HEK293 (cell line): ENCODE measurements around the gene RHEB.

Experiments
- CTCF ChIA-PET: fragments of 350-600 bp; formaldehyde crosslinking; extraction: SDS; loops from one replicate; lab custom pipeline; 2021; ENCODE audit warnings: antibody characterized with exemption; lab: Yijun Ruan, JAX
- POLR2A ChIA-PET: fragments of 300-600 bp; formaldehyde crosslinking; extraction: SDS; loops from one replicate; lab custom pipeline; 2020; ENCODE audit warnings: antibody characterized with exemption, inconsistent platforms; lab: Yijun Ruan, JAX
- H3K27ac ChIP-seq: fragments of 200-500 bp; sonication (Bioruptor generic); 2 replicates; pipeline ENCODE4 v1.5.1; 2014; ENCODE audit warnings: low read depth, low read length, control low read depth, inconsistent platforms; ENCODE audit errors: extremely low read depth
- H3K36me3 ChIP-seq, 2 experiments: fragments of 200-500 bp in 1 of 2; sonication (Bioruptor generic) in 1 of 2; 1 replicate in 1 of 2; 2 replicates in 1 of 2; pipeline ENCODE4 v1.5.1; 2014 to 2017; ENCODE audit warnings: inconsistent platforms in 2 of 2, low read length in 2 of 2; ENCODE audit not compliant: control insufficient read depth in 2 of 2, insufficient read depth in 1 of 2
- H3K4me1 ChIP-seq: fragments of 200-500 bp; sonication (Bioruptor generic); 2 replicates; pipeline ENCODE4 v1.5.1; 2014; ENCODE audit warnings: mild to moderate bottlenecking, low read length, inconsistent platforms; ENCODE audit not compliant: control insufficient read depth, insufficient read depth
- H3K4me3 ChIP-seq: 2 replicates; pipeline ENCODE4 v1.5.1; 2011; ENCODE audit warnings: low read depth, mild to moderate bottlenecking, control low read depth, low read length, moderate library complexity
- H3K9me3 ChIP-seq: fragments of 200-500 bp; sonication (Bioruptor generic); 2 replicates; pipeline ENCODE4 v1.5.1; 2014; ENCODE audit warnings: low read depth, low read length, inconsistent platforms; ENCODE audit not compliant: control insufficient read depth, insufficient read depth
- BCL11A ChIP-seq: fragments of 450-650 bp; formaldehyde crosslinking; IDR thresholded peaks from 2 replicates; pipeline ENCODE4 v1.5.1; 2016; ENCODE audit warnings: low read depth, missing biosample characterization, missing genetic modification characterization
- FEZF1 ChIP-seq: fragments of 450-650 bp; formaldehyde crosslinking; IDR thresholded peaks from 2 replicates; pipeline ENCODE4 v1.5.1; 2016; ENCODE audit warnings: missing biosample characterization, missing genetic modification characterization
- GLIS2 ChIP-seq: fragments of 450-650 bp; formaldehyde crosslinking; IDR thresholded peaks from 2 replicates; pipeline ENCODE4 v1.5.1; 2016; ENCODE audit warnings: missing biosample characterization, missing genetic modification characterization
- HOXC10 ChIP-seq: sonication (generic); formaldehyde crosslinking; IDR thresholded peaks from 2 replicates; pipeline ENCODE4 v1.8.1; 2023; ENCODE audit warnings: mild to moderate bottlenecking, missing genetic modification reagents
- KLF17 ChIP-seq: fragments of 450-650 bp; formaldehyde crosslinking; IDR thresholded peaks from 2 replicates; pipeline ENCODE4 v1.5.1; 2016; ENCODE audit warnings: missing biosample characterization, missing genetic modification characterization
- KLF7 ChIP-seq: fragments of 450-650 bp; formaldehyde crosslinking; IDR thresholded peaks from 2 replicates; pipeline ENCODE4 v1.5.1; 2016; ENCODE audit warnings: missing biosample characterization, missing genetic modification characterization, borderline replicate concordance
- KLF8 ChIP-seq: fragments of 450-650 bp; formaldehyde crosslinking; IDR thresholded peaks from 2 replicates; pipeline ENCODE4 v1.5.1; 2016; ENCODE audit warnings: missing biosample characterization, missing genetic modification characterization
- MEIS1 ChIP-seq: sonication (generic); formaldehyde crosslinking; IDR thresholded peaks from 2 replicates; pipeline ENCODE4 v1.8.1; 2022; ENCODE audit warnings: missing genetic modification reagents, mild to moderate bottlenecking, borderline replicate concordance
- MZF1 ChIP-seq: fragments of 450-650 bp; formaldehyde crosslinking; IDR thresholded peaks from 2 replicates; pipeline ENCODE4 v1.5.1; 2017; ENCODE audit warnings: missing biosample characterization, missing genetic modification characterization, borderline replicate concordance
- SP7 ChIP-seq: fragments of 450-650 bp; formaldehyde crosslinking; IDR thresholded peaks from 2 replicates; pipeline ENCODE4 v1.5.1; 2016; ENCODE audit warnings: missing biosample characterization, missing genetic modification characterization
- TRIM28 ChIP-seq: IDR thresholded peaks from 2 replicates; pipeline ENCODE4 v1.6.1; 2011; ENCODE audit warnings: low read length, control low read depth, borderline replicate concordance
- WT1 ChIP-seq: fragments of 450-650 bp; formaldehyde crosslinking; IDR thresholded peaks from 2 replicates; pipeline ENCODE4 v1.5.1; 2016; ENCODE audit warnings: missing biosample characterization, missing genetic modification characterization
- ZBTB21 ChIP-seq: fragments of 450-650 bp; formaldehyde crosslinking; IDR thresholded peaks from 2 replicates; pipeline ENCODE4 v1.5.1; 2017; ENCODE audit warnings: missing biosample characterization, missing genetic modification characterization
- ZBTB8A ChIP-seq: fragments of 450-650 bp; formaldehyde crosslinking; IDR thresholded peaks from 2 replicates; pipeline ENCODE4 v1.5.1; 2016; ENCODE audit warnings: missing biosample characterization, missing genetic modification characterization
- ZEB2 ChIP-seq: fragments of 450-650 bp; formaldehyde crosslinking; IDR thresholded peaks from 2 replicates; pipeline ENCODE4 v1.5.1; 2016; ENCODE audit warnings: missing biosample characterization, missing genetic modification characterization
- ZNF10 ChIP-seq: fragments of 450-650 bp; formaldehyde crosslinking; IDR thresholded peaks from 2 replicates; pipeline ENCODE4 v1.5.1; 2017; ENCODE audit warnings: missing biosample characterization, missing genetic modification characterization
- ZNF24 ChIP-seq: fragments of 450-650 bp; formaldehyde crosslinking; IDR thresholded peaks from 2 replicates; pipeline ENCODE4 v1.5.1; 2016; ENCODE audit warnings: missing biosample characterization, missing genetic modification characterization
- ZNF335 ChIP-seq: fragments of 450-650 bp; formaldehyde crosslinking; conservative IDR thresholded peaks from 2 replicates; pipeline ENCODE4 v1.5.1; 2016; ENCODE audit warnings: missing biosample characterization, missing genetic modification characterization
- ZNF391 ChIP-seq: fragments of 450-650 bp; formaldehyde crosslinking; IDR thresholded peaks from 2 replicates; pipeline ENCODE4 v1.5.1; 2016; ENCODE audit warnings: low read depth, missing biosample characterization, missing genetic modification characterization, borderline replicate concordance
- ZNF561 ChIP-seq: fragments of 450-650 bp; IDR thresholded peaks from 2 replicates; pipeline ENCODE4 v1.5.1; 2018; ENCODE audit warnings: missing biosample characterization, missing genetic modification characterization, borderline replicate concordance
- ZNF600 ChIP-seq: fragments of 450-650 bp; formaldehyde crosslinking; IDR thresholded peaks from 2 replicates; pipeline ENCODE4 v1.5.1; 2016; ENCODE audit warnings: missing biosample characterization, missing genetic modification characterization
- ZNF639 ChIP-seq: fragments of 450-650 bp; formaldehyde crosslinking; IDR thresholded peaks from 2 replicates; pipeline ENCODE4 v1.5.1; 2016; ENCODE audit warnings: missing biosample characterization, missing genetic modification characterization
- ZNF692 ChIP-seq: fragments of 450-650 bp; formaldehyde crosslinking; IDR thresholded peaks from 2 replicates; pipeline ENCODE4 v1.5.1; 2016; ENCODE audit warnings: missing biosample characterization, missing genetic modification characterization
- ZXDB ChIP-seq: fragments of 450-650 bp; formaldehyde crosslinking; IDR thresholded peaks from 2 replicates; pipeline ENCODE4 v1.5.1; 2016; ENCODE audit warnings: missing biosample characterization, missing genetic modification characterization
- TF ChIP-seq, protein P1 (sequence below): fragments of 450-650 bp; formaldehyde crosslinking; optimal IDR thresholded peaks from 2 replicates; pipeline ENCODE3; 2016; ENCODE audit warnings: missing biosample characterization, mild to moderate bottlenecking, missing genetic modification characterization
- TF ChIP-seq, protein P2 (sequence below): fragments of 450-650 bp; formaldehyde crosslinking; IDR thresholded peaks from 2 replicates; pipeline ENCODE4 v1.5.1; 2016; ENCODE audit warnings: missing biosample characterization, missing genetic modification characterization

RHEB gene

DNA sequence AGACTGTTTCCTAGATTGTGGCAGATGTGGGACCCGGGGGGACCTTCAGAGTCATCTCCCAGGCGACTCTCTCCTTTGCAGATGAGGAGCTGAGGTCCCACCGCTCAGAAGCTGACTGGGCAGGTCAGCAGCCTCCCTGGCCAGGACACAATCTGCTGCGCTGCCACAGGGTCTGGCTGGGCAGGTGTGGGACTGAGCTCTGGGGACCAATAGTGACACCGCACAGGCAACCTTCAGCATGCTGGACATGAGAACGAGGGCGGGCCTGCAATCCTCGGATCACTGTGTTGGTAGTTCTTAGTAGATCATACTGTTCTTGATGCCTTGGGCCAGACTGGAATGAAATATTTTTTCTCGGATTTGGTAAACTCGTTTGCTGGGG, 59.2 kb downstream of the RHEB start:
- ChIA-PET CTCF (interaction anchor here (0.7 to 3.1 kb wide), 5 partner anchors 10 to 299 kb away, joined by 3 to 8 read pairs (median 3); no protein-coding TSS in a partner anchor), POLR2A (interaction anchor here (0.6 to 1.6 kb wide), 5 partner anchors 32 to 415 kb away, joined by 3 to 8 read pairs (median 3); no protein-coding TSS in a partner anchor)
- H3K36me3 ChIP-seq, result peaks cover 0 to 14% of the 10 kb centered on the region in 2 experiments; a peak in 1 of 3 replicates
- H3K27ac ChIP-seq, result no peak overlapping the region
- no peak for TF ChIP-seq ZBTB21 (tag by site-specific recombination)
- TF ChIP-seq, protein P1, sequence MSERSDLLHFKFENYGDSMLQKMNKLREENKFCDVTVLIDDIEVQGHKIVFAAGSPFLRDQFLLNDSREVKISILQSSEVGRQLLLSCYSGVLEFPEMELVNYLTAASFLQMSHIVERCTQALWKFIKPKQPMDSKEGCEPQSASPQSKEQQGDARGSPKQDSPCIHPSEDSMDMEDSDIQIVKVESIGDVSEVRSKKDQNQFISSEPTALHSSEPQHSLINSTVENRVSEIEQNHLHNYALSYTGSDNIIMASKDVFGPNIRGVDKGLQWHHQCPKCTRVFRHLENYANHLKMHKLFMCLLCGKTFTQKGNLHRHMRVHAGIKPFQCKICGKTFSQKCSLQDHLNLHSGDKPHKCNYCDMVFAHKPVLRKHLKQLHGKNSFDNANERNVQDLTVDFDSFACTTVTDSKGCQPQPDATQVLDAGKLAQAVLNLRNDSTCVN, result peak; percentile 1
- TF ChIP-seq, protein P2, sequence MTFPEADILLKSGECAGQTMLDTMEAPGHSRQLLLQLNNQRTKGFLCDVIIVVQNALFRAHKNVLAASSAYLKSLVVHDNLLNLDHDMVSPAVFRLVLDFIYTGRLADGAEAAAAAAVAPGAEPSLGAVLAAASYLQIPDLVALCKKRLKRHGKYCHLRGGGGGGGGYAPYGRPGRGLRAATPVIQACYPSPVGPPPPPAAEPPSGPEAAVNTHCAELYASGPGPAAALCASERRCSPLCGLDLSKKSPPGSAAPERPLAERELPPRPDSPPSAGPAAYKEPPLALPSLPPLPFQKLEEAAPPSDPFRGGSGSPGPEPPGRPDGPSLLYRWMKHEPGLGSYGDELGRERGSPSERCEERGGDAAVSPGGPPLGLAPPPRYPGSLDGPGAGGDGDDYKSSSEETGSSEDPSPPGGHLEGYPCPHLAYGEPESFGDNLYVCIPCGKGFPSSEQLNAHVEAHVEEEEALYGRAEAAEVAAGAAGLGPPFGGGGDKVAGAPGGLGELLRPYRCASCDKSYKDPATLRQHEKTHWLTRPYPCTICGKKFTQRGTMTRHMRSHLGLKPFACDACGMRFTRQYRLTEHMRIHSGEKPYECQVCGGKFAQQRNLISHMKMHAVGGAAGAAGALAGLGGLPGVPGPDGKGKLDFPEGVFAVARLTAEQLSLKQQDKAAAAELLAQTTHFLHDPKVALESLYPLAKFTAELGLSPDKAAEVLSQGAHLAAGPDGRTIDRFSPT (tag by site-specific recombination), result no peak
- TF ChIP-seq HOXC10 (CRISPR knock-in tag), result no peak
- no peaks in the 10 kb centered on the region for H3K9me3 ChIP-seq
- no peaks in the 10 kb centered on the region; the same call in 1 of the 2 replicates for H3K4me1 ChIP-seq
- no peak overlapping the region; the same call in 1 of the 2 replicates for H3K4me3 ChIP-seq

DNA sequence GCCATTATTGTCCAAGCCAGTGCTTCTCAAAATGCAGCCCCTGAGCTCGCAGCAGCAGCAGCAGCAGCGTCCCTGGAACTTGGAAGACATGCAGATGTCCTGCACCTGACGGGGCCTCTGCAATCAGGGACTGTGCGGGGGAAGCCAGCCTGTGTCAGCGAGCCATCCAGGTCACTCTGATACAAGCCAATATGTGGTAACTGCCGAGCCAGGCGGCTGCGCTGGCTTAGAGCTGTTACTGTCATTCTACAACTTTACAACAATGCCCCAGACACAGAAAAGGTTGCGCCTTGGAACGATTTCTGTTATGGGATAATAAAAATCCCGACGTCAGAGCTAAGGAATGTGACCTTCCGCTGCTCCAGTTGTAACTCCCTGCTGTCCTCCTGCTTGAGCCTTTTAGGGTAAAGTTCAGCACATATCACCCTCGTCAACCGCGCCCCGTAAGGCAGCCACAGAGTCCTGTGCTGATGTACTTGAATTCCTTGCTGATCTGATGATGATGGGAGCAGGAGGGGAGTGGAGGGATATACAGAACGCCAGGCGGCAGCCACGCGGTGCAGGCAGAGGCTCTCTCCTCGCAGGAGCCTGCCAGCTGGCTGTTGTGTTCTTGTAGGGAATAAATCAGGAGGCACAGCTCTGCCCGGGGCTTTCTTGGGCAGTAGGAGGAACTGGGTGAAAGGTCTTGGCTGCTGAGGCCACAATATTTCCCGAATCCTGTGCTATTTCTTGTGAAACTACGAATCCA, 59.8 kb downstream of the RHEB start:
- Histone ChIP-seq H3K4me1 (no peaks in the 10 kb centered on the region; the same call in 1 of the 2 replicates), H3K4me3 (peak overlapping the region; percentile 22), H3K9me3 (no peaks in the 10 kb centered on the region), H3K36me3 (peaks cover 0 to 8% of the 10 kb centered on the region in 2 experiments; a peak in 1 of 3 replicates), H3K27ac (no peak overlapping the region)
- POLR2A ChIA-PET, result interaction anchor here (0.6 to 1.6 kb wide), 8 partner anchors 32 to 416 kb away, joined by 3 to 8 read pairs (median 3); partner anchors contain the start of gene RHEB
- CTCF ChIA-PET, result interaction anchor here (0.7 to 3.1 kb wide), 5 partner anchors 11 to 299 kb away, joined by 3 to 8 read pairs (median 3); no protein-coding TSS in a partner anchor
- 0 out of 2 replicates have a peak, but pooled peaks have one; percentile 12 for TF ChIP-seq ZBTB8A
- TF ChIP-seq KLF8 (tag by site-specific recombination), result peak; percentile 51; the same call in 1 of the 2 replicates
- TF ChIP-seq KLF17 (tag by site-specific recombination), result peak; percentile 57; the same call in 1 of the 2 replicates
- peak; percentile 77 for TF ChIP-seq SP7 (tag by site-specific recombination)
- peak; percentile 78 for TF ChIP-seq ZEB2 (tag by site-specific recombination)
- TF ChIP-seq ZBTB21 (tag by site-specific recombination), result peak; percentile 42
- peak; percentile 51; the same call in 1 of the 2 replicates for TF ChIP-seq ZNF692 (tag by site-specific recombination)
- peak; percentile 83 for TF ChIP-seq WT1 (tag by site-specific recombination)
- 0 out of 2 replicates have a peak, but pooled peaks have one; percentile 37 for TF ChIP-seq KLF7 (tag by site-specific recombination)
- peak; percentile 72 for TF ChIP-seq ZNF561 (tag by site-specific recombination)
- peak; percentile 59 for TF ChIP-seq ZXDB (tag by site-specific recombination)
- TF ChIP-seq FEZF1, result peak; percentile 92
- no peak for TF ChIP-seq MEIS1
- peak; percentile 97 for TF ChIP-seq TRIM28
- TF ChIP-seq ZNF335, result peak; percentile 78
- peak; percentile 71 for TF ChIP-seq BCL11A (tag by site-specific recombination)
- TF ChIP-seq MZF1 (tag by site-specific recombination), result peak; percentile 88
- 0 out of 2 replicates have a peak, but pooled peaks have one; percentile 45 for TF ChIP-seq ZNF639
- TF ChIP-seq ZNF600, result peak; percentile 94
- TF ChIP-seq ZNF10 (tag by site-specific recombination), result peak; percentile 53
- TF ChIP-seq ZNF391 (tag by site-specific recombination), result no peak
- peak; percentile 38; the same call in 1 of the 2 replicates for TF ChIP-seq GLIS2 (tag by site-specific recombination)
- peak; percentile 40; the same call in 1 of the 2 replicates for TF ChIP-seq ZNF24 (tag by site-specific recombination)
